ENCODE data around the gene CHM. TPM values are rescaled to one million over a fixed set of nuclear protein-coding genes. Genes with fewer than 3 reads are reported as not detected.

The CHM gene
- total and polyA plus RNA-seq, 2 experiments from 2014 or later: 19.0 to 19.1 TPM

GRCh38 chrX:85828771-85829170, 218.6 kb downstream of the CHM start:
- Histone ChIP-seq H3K36me3 (ENCODE audit: insufficient read depth) (no peaks in the 10 kb centered on the region), H3K27ac (ENCODE audit: low read depth) (no peak overlapping the region), H4K20me1 (replicated peaks; ENCODE audit: insufficient read depth) (no peaks in the 10 kb centered on the region), H3K4me1 (ENCODE audit: insufficient read depth) (no peaks in the 10 kb centered on the region), H3K79me2 (replicated peaks; ENCODE audit: insufficient read depth) (no peaks in the 10 kb centered on the region), H3K9me2 (ENCODE audit: insufficient read depth) (no peaks in the 10 kb centered on the region), H2AFZ (no peak overlapping the region), H3K4me3 (no peak overlapping the region), H3F3A (replicated peaks; ENCODE audit: low read depth) (no peaks in the 10 kb centered on the region), H3K4me2 (no peak overlapping the region), H3K27me3 (ENCODE audit: insufficient read depth) (no peaks in the 10 kb centered on the region)
- TF ChIP-seq NANOG (IDR thresholded peaks at IDR 0.05; ENCODE audit: borderline replicate concordance) (no peak), EZH2 (IDR thresholded peaks at IDR 0.05; ENCODE audit: low read depth, unreplicated experiment) (no peak), EZH2phosphoT487 (IDR thresholded peaks at IDR 0.05; ENCODE audit: unreplicated experiment) (no peak), ZNF114 (CRISPR knock-in tag; IDR thresholded peaks at IDR 0.05) (no peak), CREB1 (CRISPR knock-in tag; IDR thresholded peaks at IDR 0.05; ENCODE audit: low read depth) (no peak), POLR2AphosphoS5 (IDR thresholded peaks at IDR 0.05; ENCODE audit: low read depth) (no peak), STAT1 (IDR thresholded peaks at IDR 0.05; ENCODE audit: unreplicated experiment) (no peak), JUNB (IDR thresholded peaks at IDR 0.05; ENCODE audit: unreplicated experiment) (no peak)
- Mint-ChIP-seq H3K36me3 (ENCODE audit: low read depth) (no peaks in the 10 kb centered on the region), H3K27me3 (ENCODE audit: insufficient read depth, low read depth, poor library complexity) (no peaks in the 10 kb centered on the region), H3K9me3 (peaks cover 4% of the 10 kb centered on the region; the same call in 2 of the 3 replicates), H3K27ac (no peak overlapping the region), H3K4me3 (no peak overlapping the region), H3K4me1 (no peaks in the 10 kb centered on the region)
- DNase-seq (ENCODE audit: low spot score) (no peak), ATAC-seq (no peak)

GRCh38 chrX:85815203-85815751, 232.1 kb downstream of the CHM start:
- Histone ChIP-seq H3K4me2 (no peak overlapping the region), H3K4me1 (ENCODE audit: insufficient read depth) (no peaks in the 10 kb centered on the region), H3K36me3 (ENCODE audit: insufficient read depth) (no peaks in the 10 kb centered on the region), H3K27me3 (ENCODE audit: insufficient read depth) (no peaks in the 10 kb centered on the region), H4K20me1 (replicated peaks; ENCODE audit: insufficient read depth) (no peaks in the 10 kb centered on the region), H3F3A (replicated peaks; ENCODE audit: low read depth) (no peaks in the 10 kb centered on the region), H3K4me3 (no peak overlapping the region), H3K79me2 (replicated peaks; ENCODE audit: insufficient read depth) (no peaks in the 10 kb centered on the region), H3K27ac (ENCODE audit: low read depth) (no peak overlapping the region), H3K9me2 (ENCODE audit: insufficient read depth) (no peaks in the 10 kb centered on the region), H2AFZ (no peak overlapping the region)
- ATAC-seq (no peak), DNase-seq (ENCODE audit: low spot score) (no peak)
- Mint-ChIP-seq H3K4me3 (no peak overlapping the region), H3K27ac (no peak overlapping the region), H3K9me3 (peaks cover 52% of the 10 kb centered on the region), H3K4me1 (no peaks in the 10 kb centered on the region), H3K36me3 (ENCODE audit: low read depth) (peaks cover 16% of the 10 kb centered on the region), H3K27me3 (ENCODE audit: insufficient read depth, low read depth, poor library complexity) (no peaks in the 10 kb centered on the region)
- no peak for TF ChIP-seq NANOG (IDR thresholded peaks at IDR 0.05; ENCODE audit: borderline replicate concordance)
- TF ChIP-seq ZNF114 (CRISPR knock-in tag; IDR thresholded peaks at IDR 0.05): no peak
- TF ChIP-seq, protein P1, sequence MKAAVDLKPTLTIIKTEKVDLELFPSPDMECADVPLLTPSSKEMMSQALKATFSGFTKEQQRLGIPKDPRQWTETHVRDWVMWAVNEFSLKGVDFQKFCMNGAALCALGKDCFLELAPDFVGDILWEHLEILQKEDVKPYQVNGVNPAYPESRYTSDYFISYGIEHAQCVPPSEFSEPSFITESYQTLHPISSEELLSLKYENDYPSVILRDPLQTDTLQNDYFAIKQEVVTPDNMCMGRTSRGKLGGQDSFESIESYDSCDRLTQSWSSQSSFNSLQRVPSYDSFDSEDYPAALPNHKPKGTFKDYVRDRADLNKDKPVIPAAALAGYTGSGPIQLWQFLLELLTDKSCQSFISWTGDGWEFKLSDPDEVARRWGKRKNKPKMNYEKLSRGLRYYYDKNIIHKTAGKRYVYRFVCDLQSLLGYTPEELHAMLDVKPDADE (IDR thresholded peaks at IDR 0.05): no peak

MicroRNAs within 50 kb of the gene (microRNA counts, 767-probe panel; counts per million panel counts)
- microRNA hsa-miR-1321 (not detected), microRNA hsa-miR-361-3p (not detected), microRNA hsa-miR-361-5p (10,940 counts per million, percentile 75 among the panel's probes with 10 or more counts)

Small RNAs within 50 kb of the gene (microRNA-seq; reads per million reads assigned to microRNA genes)
- gene MIR1321 (not detected), gene MIR361 (975 reads per million, percentile 92 among the genes with 10 or more reads in this experiment)

Small RNAs within 50 kb of the gene (small RNA-seq; reads per million reads assigned to genes)
- not detected for gene AL022401.1 (ENCODE audit: low replicate concordance)
- gene MIR361 (ENCODE audit: low replicate concordance): 10.0 reads per million, percentile 96 among the genes with 10 or more reads in this experiment
- not detected for gene NDUFA5P7 (ENCODE audit: low replicate concordance)
- not detected for gene RF00019 (ENCODE audit: low replicate concordance)

Other genes starting within 250 kb of the CHM start
- gene DACH2, start 100.9 kb upstream of the CHM start, total RNA-seq (2014; rRNA removed; shearing (Covaris generic)): 3.0 and 4.6 TPM in 2 replicates
- 2.0 and 2.4 TPM in 2 replicates for gene DACH2, start 100.9 kb upstream of the CHM start, polyA plus RNA-seq (2016; fragmentation: Nextera tagmentation; extraction: Ambion mirVana)